Astrocyte (in vitro differentiated cells and primary cell): Measurements from ENCODE around the gene THSD7B.

Experiments
- CTCF ChIP-seq: IDR thresholded peaks from 2 replicates; pipeline ENCODE4 v1.5.1; 2011; ENCODE audit warnings: low read depth, mild to moderate bottlenecking, inconsistent platforms, low read length, moderate library complexity; ENCODE audit not compliant: insufficient read depth
- EZH2 ChIP-seq: IDR thresholded peaks from 2 replicates; pipeline ENCODE4 v1.6.1; 2012; ENCODE audit warnings: mild to moderate bottlenecking, low read length, inconsistent platforms; ENCODE audit not compliant: insufficient read depth

GRCh38 chr2:137155356-137156104 is 390.2 kb downstream of the THSD7B start:
- TF ChIP-seq CTCF, result no peak
- TF ChIP-seq EZH2, result no peak
